ENCODE measurements around the gene FKBP8. TPM values are rescaled to one million over a fixed set of nuclear protein-coding genes. Genes with fewer than 3 reads are reported as not detected.

The FKBP8 gene
- polyA plus RNA-seq, 1 donor (not counting 4 experiments of a cell fraction or from before 2014, with no cell fraction given): 115 TPM

DNA sequence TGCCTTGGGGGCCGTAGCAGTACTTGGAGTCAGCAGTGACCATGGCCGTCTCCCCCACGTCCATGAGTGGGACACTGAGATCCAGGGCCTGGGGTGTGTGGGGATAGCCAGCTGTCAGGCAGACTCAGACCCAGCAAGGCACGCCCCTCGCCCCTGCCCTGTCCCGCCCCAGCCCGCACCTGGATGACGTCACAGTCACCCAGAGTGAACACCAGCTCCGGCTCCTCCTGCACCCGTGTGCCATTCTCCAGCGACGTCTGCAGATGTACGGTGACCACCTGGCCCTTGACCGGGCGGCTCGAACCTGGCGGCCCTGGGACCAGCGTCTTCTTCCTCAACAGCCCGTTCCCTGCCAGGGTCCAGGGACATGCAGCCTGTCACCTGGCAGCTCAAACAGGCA, 4.0 kb downstream of the FKBP8 start:
- no peak for FAIRE-seq
- no peak overlapping the region for H2AFZ ChIP-seq (ENCODE audit: control insufficient read depth, low read length)
- H3K79me2 ChIP-seq (ENCODE audit: control insufficient read depth, insufficient read depth, low read length): peaks cover 13% of the 10 kb centered on the region
- H3K9me1 ChIP-seq (ENCODE audit: control insufficient read depth, extremely low read depth, insufficient read depth, low read length): no peaks in the 10 kb centered on the region
- H4K20me1 ChIP-seq (ENCODE audit: control insufficient read depth, extremely low read depth, insufficient read depth, low read length): no peaks in the 10 kb centered on the region
- no peak overlapping the region for H3K4me2 ChIP-seq (ENCODE audit: control insufficient read depth, extremely low read depth, insufficient read depth, low read depth, low read length)
- no peak overlapping the region for H3K27ac ChIP-seq (ENCODE audit: control insufficient read depth, insufficient read depth, low read length)
- no peak overlapping the region for H3K9ac ChIP-seq (ENCODE audit: control insufficient read depth, extremely low read depth, insufficient read depth, low read length)
- no peaks in the 10 kb centered on the region for H3K9me3 ChIP-seq (ENCODE audit: control insufficient read depth, low read depth, low read length)
- TF ChIP-seq, protein P1, sequence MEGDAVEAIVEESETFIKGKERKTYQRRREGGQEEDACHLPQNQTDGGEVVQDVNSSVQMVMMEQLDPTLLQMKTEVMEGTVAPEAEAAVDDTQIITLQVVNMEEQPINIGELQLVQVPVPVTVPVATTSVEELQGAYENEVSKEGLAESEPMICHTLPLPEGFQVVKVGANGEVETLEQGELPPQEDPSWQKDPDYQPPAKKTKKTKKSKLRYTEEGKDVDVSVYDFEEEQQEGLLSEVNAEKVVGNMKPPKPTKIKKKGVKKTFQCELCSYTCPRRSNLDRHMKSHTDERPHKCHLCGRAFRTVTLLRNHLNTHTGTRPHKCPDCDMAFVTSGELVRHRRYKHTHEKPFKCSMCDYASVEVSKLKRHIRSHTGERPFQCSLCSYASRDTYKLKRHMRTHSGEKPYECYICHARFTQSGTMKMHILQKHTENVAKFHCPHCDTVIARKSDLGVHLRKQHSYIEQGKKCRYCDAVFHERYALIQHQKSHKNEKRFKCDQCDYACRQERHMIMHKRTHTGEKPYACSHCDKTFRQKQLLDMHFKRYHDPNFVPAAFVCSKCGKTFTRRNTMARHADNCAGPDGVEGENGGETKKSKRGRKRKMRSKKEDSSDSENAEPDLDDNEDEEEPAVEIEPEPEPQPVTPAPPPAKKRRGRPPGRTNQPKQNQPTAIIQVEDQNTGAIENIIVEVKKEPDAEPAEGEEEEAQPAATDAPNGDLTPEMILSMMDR (optimal IDR thresholded peaks at IDR 0.05 in 1 of 3, IDR thresholded peaks at IDR 0.05 in 1 of 3, conservative IDR thresholded peaks at IDR 0.05 in 1 of 3; ENCODE audit: extremely low read depth in 1 of 3, insufficient read depth in 2 of 3, low read length in 3 of 3): no peak
- no peak for TF ChIP-seq EZH2 (IDR thresholded peaks at IDR 0.05; ENCODE audit: low read length)
- H3K4me3 ChIP-seq (ENCODE audit: control insufficient read depth in 2 of 3, extremely low read depth in 1 of 3, insufficient read depth in 2 of 3, low read depth in 1 of 3, low read length in 3 of 3): no peak overlapping the region
- peaks cover 11% of the 10 kb centered on the region for H3K4me1 ChIP-seq (ENCODE audit: control insufficient read depth, extremely low read depth, insufficient read depth, low read length)
- no peaks in the 10 kb centered on the region for H3K27me3 ChIP-seq (ENCODE audit: control insufficient read depth, extremely low read depth, insufficient read depth, low read length)
- dilution Hi-C loops (cut with MboI; ENCODE audit: extremely low pct_ligation_motif_present, low sequenced_read_pairs): no loop called here
- DNase-seq (ENCODE audit: low read depth, low spot score): no peak
- peaks cover 22 to 38% of the 10 kb centered on the region in 2 experiments for H3K36me3 ChIP-seq (ENCODE audit: control insufficient read depth in 2 of 2, extremely low read depth in 1 of 2, insufficient read depth in 2 of 2, low read length in 2 of 2)

DNA sequence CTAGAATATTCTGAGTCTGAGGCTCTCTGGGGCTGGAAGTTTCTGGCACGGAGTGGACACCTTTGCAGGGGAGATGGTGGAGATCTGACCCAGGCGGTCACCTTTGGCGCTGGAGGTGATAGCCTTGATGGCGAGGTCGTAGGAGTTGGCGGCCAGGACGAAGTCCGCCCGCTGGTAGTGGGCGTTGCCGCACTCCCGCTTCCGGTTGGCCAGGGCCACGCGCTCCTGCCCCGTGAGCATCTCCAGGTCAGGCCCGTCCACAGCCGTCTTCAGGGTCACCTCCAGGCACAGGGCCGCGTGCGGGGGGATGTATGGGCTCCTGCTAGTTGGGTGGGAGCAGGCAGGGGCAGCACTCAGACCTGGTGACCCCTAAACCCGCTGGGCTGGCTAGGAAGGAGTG, 5.3 kb downstream of the FKBP8 start:
- no peak overlapping the region for H2AFZ ChIP-seq (ENCODE audit: control insufficient read depth, low read length)
- H3K9me3 ChIP-seq (ENCODE audit: control insufficient read depth, low read depth, low read length): no peaks in the 10 kb centered on the region
- TF ChIP-seq, protein P1 (optimal IDR thresholded peaks at IDR 0.05 in 1 of 3, IDR thresholded peaks at IDR 0.05 in 1 of 3, conservative IDR thresholded peaks at IDR 0.05 in 1 of 3; ENCODE audit: extremely low read depth in 1 of 3, insufficient read depth in 2 of 3, low read length in 3 of 3): no peak
- no peak for TF ChIP-seq EZH2 (IDR thresholded peaks at IDR 0.05; ENCODE audit: low read length)
- no peaks in the 10 kb centered on the region for H3K27me3 ChIP-seq (ENCODE audit: control insufficient read depth, extremely low read depth, insufficient read depth, low read length)
- no peak overlapping the region for H3K4me3 ChIP-seq (ENCODE audit: control insufficient read depth in 2 of 3, extremely low read depth in 1 of 3, insufficient read depth in 2 of 3, low read depth in 1 of 3, low read length in 3 of 3)
- H3K4me2 ChIP-seq (ENCODE audit: control insufficient read depth, extremely low read depth, insufficient read depth, low read depth, low read length): no peak overlapping the region
- FAIRE-seq: no peak
- dilution Hi-C loops (cut with MboI; ENCODE audit: extremely low pct_ligation_motif_present, low sequenced_read_pairs): no loop called here
- H3K36me3 ChIP-seq (ENCODE audit: control insufficient read depth in 2 of 2, extremely low read depth in 1 of 2, insufficient read depth in 2 of 2, low read length in 2 of 2): peaks cover 22 to 41% of the 10 kb centered on the region in 2 experiments
- no peak for DNase-seq (ENCODE audit: low read depth, low spot score)
- H4K20me1 ChIP-seq (ENCODE audit: control insufficient read depth, extremely low read depth, insufficient read depth, low read length): no peaks in the 10 kb centered on the region
- H3K4me1 ChIP-seq (ENCODE audit: control insufficient read depth, extremely low read depth, insufficient read depth, low read length): peaks cover 5% of the 10 kb centered on the region
- H3K27ac ChIP-seq (ENCODE audit: control insufficient read depth, insufficient read depth, low read length): no peak overlapping the region
- H3K9me1 ChIP-seq (ENCODE audit: control insufficient read depth, extremely low read depth, insufficient read depth, low read length): no peaks in the 10 kb centered on the region
- no peak overlapping the region for H3K9ac ChIP-seq (ENCODE audit: control insufficient read depth, extremely low read depth, insufficient read depth, low read length)
- H3K79me2 ChIP-seq (ENCODE audit: control insufficient read depth, insufficient read depth, low read length): peaks cover 13% of the 10 kb centered on the region

All from keratinocyte (primary cell).